WI38 (cell line): Measurements from ENCODE around the gene MET.

ENCODE experiments used
- H3K4me3 ChIP-seq: 2 replicates; pipeline ENCODE4 v1.5.1; 2011; ENCODE audit warnings: low read depth, mild to moderate bottlenecking, control low read depth, low read length
- TF ChIP-seq, protein P1 (sequence below): IDR thresholded peaks from 2 replicates; pipeline ENCODE4 v1.5.1; 2012; ENCODE audit warnings: low read depth, mild to moderate bottlenecking, control low read depth, low read length

The MET gene

DNA sequence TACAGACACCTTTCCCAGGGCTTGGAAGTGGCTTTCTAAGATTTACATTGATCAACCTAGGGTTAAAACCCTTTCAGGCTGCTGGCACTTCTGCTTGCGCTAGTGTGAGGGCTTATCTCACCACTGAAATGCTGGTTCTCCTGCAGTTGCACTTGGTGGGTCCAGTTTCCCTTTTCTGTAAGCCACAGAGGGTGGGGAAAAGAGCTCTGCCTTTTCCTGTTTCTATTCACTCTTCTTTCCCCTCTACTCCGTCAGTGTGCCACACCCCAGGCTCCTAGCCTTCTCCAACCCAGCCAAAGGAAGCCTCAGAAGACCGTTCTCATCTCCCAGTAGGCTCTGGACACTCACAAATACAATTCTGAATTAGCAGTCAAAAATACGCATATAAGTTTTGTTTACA, 171.4 kb downstream of the MET start:
- H3K4me3 ChIP-seq = no peak overlapping the region
- TF ChIP-seq, protein P1, sequence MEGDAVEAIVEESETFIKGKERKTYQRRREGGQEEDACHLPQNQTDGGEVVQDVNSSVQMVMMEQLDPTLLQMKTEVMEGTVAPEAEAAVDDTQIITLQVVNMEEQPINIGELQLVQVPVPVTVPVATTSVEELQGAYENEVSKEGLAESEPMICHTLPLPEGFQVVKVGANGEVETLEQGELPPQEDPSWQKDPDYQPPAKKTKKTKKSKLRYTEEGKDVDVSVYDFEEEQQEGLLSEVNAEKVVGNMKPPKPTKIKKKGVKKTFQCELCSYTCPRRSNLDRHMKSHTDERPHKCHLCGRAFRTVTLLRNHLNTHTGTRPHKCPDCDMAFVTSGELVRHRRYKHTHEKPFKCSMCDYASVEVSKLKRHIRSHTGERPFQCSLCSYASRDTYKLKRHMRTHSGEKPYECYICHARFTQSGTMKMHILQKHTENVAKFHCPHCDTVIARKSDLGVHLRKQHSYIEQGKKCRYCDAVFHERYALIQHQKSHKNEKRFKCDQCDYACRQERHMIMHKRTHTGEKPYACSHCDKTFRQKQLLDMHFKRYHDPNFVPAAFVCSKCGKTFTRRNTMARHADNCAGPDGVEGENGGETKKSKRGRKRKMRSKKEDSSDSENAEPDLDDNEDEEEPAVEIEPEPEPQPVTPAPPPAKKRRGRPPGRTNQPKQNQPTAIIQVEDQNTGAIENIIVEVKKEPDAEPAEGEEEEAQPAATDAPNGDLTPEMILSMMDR = no peak
